GM18520 (cell line): ENCODE results near the gene SIGLEC1.

ENCODE experiments used
- ATAC-seq: cut with Tn5 transposase; IDR thresholded peaks from one replicate; pipeline ENCODE4 v1.9.1; 2021; ENCODE audit not compliant: unreplicated experiment

SIGLEC1 gene

GRCh38 chr20:3712279-3712873, at the start of gene SIGLEC1:
TSS of gene SIGLEC1 (minus strand) at chr20:3712600. CDS start at chr20:3707128, 5,472 bp downstream.
- ATAC-seq, result no peak

GRCh38 chr20:3760655-3761348, 48.4 kb upstream of the SIGLEC1 start:
- ATAC-seq, result no peak

GRCh38 chr20:3759884-3760283, 47.5 kb upstream of the SIGLEC1 start:
- ATAC-seq, result no peak

- ATAC-seq, result no peak
Measured at GRCh38 chr20:3759316-3759823, 47.0 kb upstream of the SIGLEC1 start.

GRCh38 chr20:3758566-3758965, 46.2 kb upstream of the SIGLEC1 start:
- ATAC-seq, result no peak

- no peak for ATAC-seq
Measured at GRCh38 chr20:3757268-3757667, 44.9 kb upstream of the SIGLEC1 start.

- ATAC-seq, result no peak
Measured at GRCh38 chr20:3755814-3756480, 43.5 kb upstream of the SIGLEC1 start.

GRCh38 chr20:3755269-3755668, 42.9 kb upstream of the SIGLEC1 start:
- no peak for ATAC-seq

GRCh38 chr20:3754276-3754630, 41.9 kb upstream of the SIGLEC1 start:
- no peak for ATAC-seq

GRCh38 chr20:3753501-3754275, 41.3 kb upstream of the SIGLEC1 start:
- no peak for ATAC-seq

GRCh38 chr20:3753098-3753497, 40.7 kb upstream of the SIGLEC1 start:
- ATAC-seq, result no peak

GRCh38 chr20:3752386-3752759, 40.0 kb upstream of the SIGLEC1 start:
- ATAC-seq, result no peak

GRCh38 chr20:3751675-3752385, 39.4 kb upstream of the SIGLEC1 start:
- ATAC-seq, result no peak

GRCh38 chr20:3751305-3751674, 38.9 kb upstream of the SIGLEC1 start:
- no peak for ATAC-seq

- ATAC-seq, result no peak
Measured at GRCh38 chr20:3749689-3750531, 37.5 kb upstream of the SIGLEC1 start.

GRCh38 chr20:3749087-3749688, 36.8 kb upstream of the SIGLEC1 start:
- no peak for ATAC-seq

- no peak for ATAC-seq
Measured at GRCh38 chr20:3748073-3748472, 35.7 kb upstream of the SIGLEC1 start.

GRCh38 chr20:3747471-3747870, 35.1 kb upstream of the SIGLEC1 start:
- ATAC-seq, result no peak

- ATAC-seq, result no peak
Measured at GRCh38 chr20:3745686-3746173, 33.3 kb upstream of the SIGLEC1 start.
